ENCODE results near the gene RTP2. TPM values are rescaled to one million over a fixed set of nuclear protein-coding genes. Genes with fewer than 3 reads are reported as not detected.
A peak's percentile ranks its signal among the peaks of the same experiment; 100 is the strongest.

RTP2 gene
- total and polyA plus RNA-seq, 8 donors: not detected

GRCh38 chr3:187726564-187726963 lies 24.2 kb upstream of the RTP2 start:
- DNase-seq (no peak), ATAC-seq (no peak)
- H3K27ac ChIP-seq: no peak overlapping the region
- intact Hi-C loops (cut with DNase I): no loop called here
- no peaks in the 10 kb centered on the region for H3K27me3 ChIP-seq
- H3K4me1 ChIP-seq: no peaks in the 10 kb centered on the region
- TF ChIP-seq CTCF (IDR thresholded peaks at IDR 0.05): no peak
- no peaks in the 10 kb centered on the region for H3K9me3 ChIP-seq
- H3K36me3 ChIP-seq: peaks cover 23 to 100% of the 10 kb centered on the region in 2 donors
- H3K4me3 ChIP-seq: no peak overlapping the region

- TF ChIP-seq CTCF (IDR thresholded peaks at IDR 0.05): no peak
- no peak overlapping the region for H3K27ac ChIP-seq
- peaks cover 23 to 100% of the 10 kb centered on the region in 2 donors for H3K36me3 ChIP-seq
- no peak for DNase-seq
- no peaks in the 10 kb centered on the region for H3K27me3 ChIP-seq
- ATAC-seq: no peak
- no peaks in the 10 kb centered on the region for H3K9me3 ChIP-seq
- H3K4me3 ChIP-seq: no peak overlapping the region
- no peaks in the 10 kb centered on the region for H3K4me1 ChIP-seq
- intact Hi-C loops (cut with DNase I): no loop called here
Observed at GRCh38 chr3:187725653-187726370, 23.5 kb upstream of the RTP2 start.

DNA sequence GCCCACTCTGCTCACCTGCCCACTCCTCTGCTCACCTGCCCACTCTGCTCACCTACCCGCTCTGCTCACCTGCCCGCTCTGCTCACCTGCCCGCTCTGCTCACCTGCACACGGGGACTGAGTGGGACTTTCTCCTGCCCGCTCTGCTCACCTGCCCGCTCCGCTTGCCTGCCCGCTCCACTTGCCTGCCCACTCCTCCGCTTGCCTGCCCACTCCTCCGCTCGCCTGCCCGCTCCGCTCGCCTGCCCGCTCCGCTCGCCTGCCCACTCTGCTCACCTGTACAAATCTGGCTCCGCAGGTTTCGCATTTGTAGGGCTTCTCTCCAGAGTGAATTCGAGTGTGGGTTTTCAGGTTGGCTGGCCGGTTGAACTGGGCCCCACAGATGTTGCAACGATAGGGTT lies 22.9 kb upstream of the RTP2 start:
- intact Hi-C loops (cut with DNase I): no loop called here
- H3K27me3 ChIP-seq: no peaks in the 10 kb centered on the region
- no peaks in the 10 kb centered on the region for H3K4me1 ChIP-seq
- H3K36me3 ChIP-seq: peaks cover 23 to 100% of the 10 kb centered on the region in 2 donors
- DNase-seq: peak in 1 of 4 donors; percentile 56
- H3K4me3 ChIP-seq: no peak overlapping the region
- ATAC-seq: no peak
- no peak for TF ChIP-seq CTCF (IDR thresholded peaks at IDR 0.05)
- H3K27ac ChIP-seq: no peak overlapping the region
- H3K9me3 ChIP-seq: no peaks in the 10 kb centered on the region

DNA sequence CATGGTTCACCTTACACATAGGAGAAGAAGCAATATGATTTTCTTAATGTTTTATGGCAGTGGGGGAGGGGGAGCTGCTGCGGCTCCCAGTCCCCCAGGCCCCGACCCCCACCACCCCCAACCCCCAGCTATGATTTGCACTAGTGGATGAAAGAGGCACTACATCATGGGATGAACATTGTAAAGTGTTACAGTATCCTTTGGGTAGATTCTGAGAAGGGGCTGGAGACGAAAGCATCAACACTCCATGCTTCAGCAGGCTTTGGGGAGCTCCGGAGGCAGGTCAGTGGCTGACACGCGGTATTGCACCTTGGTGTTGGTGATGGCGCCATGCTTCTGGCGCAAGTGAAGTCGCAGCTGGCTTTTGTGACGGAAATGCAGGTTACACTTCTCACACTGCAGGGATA lies 19.9 kb upstream of the RTP2 start:
- H3K36me3 ChIP-seq: peaks cover 10 to 74% of the 10 kb centered on the region in 2 donors
- intact Hi-C loops (cut with DNase I): no loop called here
- no peak for ATAC-seq

DNA sequence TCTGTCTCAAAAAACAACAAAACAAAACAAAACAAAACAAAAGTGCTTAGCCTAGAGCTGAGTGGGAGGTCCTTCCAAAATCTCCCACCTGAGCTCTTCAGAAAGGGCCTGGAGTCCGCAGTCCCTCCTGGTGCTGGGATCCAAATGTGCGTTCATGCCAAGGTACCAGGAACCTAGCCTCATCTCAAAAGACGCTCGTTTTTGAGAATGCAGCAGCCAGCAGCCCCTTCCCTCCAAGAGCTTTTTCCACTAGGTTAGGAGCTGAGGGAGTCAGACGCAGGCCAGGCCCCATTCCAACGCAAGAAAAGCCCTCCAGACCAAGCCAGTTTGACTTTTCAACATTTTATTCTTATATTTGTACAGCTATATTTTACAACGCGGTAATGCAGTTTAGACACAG lies 18.7 kb upstream of the RTP2 start:
- peaks cover 3 to 62% of the 10 kb centered on the region in 2 donors for H3K36me3 ChIP-seq
- H3K27ac ChIP-seq: no peak overlapping the region
- no peak for ATAC-seq
- intact Hi-C loops (cut with DNase I): no loop called here
- H3K4me1 ChIP-seq: no peaks in the 10 kb centered on the region
- no peaks in the 10 kb centered on the region for H3K27me3 ChIP-seq
- no peak for TF ChIP-seq CTCF (IDR thresholded peaks at IDR 0.05)
- no peak for DNase-seq
- no peaks in the 10 kb centered on the region for H3K9me3 ChIP-seq
- no peak overlapping the region for H3K4me3 ChIP-seq

More for the DNA sequence above, 19.9 kb upstream of the RTP2 start:
- Histone ChIP-seq H3K4me1 (no peaks in the 10 kb centered on the region), H3K4me3 (no peak overlapping the region), H3K9me3 (no peaks in the 10 kb centered on the region), H3K27me3 (no peaks in the 10 kb centered on the region), H3K27ac (no peak overlapping the region)
- DNase-seq: no peak
- TF ChIP-seq CTCF (IDR thresholded peaks at IDR 0.05): no peak
